GM21390 (cell line): Measurements from ENCODE around the gene RANBP9.

Experiments
- ATAC-seq: cut with Tn5 transposase; IDR thresholded peaks from one replicate; pipeline ENCODE4 v1.9.1; 2021; ENCODE audit not compliant: unreplicated experiment

Gene RANBP9

DNA sequence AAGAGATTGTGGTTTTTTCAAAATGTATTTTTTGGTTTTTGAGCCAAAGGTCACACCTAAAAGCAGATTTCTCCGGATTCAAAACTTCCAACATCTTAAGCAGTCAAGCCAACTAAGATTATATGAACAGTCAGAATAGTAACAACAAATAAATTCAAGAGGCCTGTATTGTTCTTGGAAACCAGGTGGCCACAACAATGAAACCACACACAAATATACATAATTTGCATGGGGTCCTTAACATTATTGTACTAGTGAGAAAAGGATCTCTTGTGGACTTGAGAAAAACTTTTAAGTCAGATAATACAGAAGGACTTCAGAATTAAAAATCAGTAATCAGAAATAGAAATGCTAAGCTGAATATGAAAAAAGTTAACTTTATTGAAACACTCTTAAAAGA is 55.9 kb downstream of the RANBP9 start:
- ATAC-seq = no peak

DNA sequence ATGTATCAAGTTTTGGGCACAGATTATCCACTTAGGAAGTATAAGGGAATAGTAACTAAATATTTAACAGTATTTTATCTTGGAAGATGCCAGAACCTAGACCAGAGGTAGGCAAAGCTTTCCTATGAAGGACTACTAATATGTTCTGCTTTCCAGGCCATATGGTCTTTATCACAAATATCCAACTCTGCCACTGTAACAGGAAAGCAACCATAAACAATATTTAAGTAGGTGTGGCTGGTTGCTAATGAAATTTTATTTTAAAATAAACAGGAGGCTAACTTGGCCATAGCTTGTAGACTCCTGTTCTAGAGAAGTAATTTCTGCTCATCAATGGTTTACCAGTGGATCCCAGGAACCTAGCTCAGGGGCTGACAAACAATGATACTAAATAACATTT is 57.1 kb downstream of the RANBP9 start:
- no peak for ATAC-seq

GRCh38 chr6:13653296-13653695 is 58.3 kb downstream of the RANBP9 start:
- no peak for ATAC-seq

DNA sequence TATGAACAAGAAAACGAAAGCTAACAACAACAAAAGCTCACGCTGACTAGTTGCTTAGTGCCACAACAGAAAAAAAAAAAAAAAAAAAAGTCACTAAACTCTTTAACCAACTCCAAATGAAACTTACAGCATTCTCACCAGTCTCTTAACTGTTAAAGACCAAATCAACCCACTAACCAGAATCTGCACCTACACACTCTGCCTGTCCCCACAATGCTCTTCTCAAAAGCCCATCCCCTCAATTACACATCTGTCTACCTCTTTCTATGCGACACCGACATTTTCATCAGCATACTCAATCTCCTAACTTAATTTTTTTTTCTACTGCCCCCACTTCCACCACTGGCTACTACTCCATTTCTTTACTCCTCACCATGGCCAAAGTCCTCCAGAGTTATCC is 62.2 kb downstream of the RANBP9 start:
- no peak for ATAC-seq

DNA sequence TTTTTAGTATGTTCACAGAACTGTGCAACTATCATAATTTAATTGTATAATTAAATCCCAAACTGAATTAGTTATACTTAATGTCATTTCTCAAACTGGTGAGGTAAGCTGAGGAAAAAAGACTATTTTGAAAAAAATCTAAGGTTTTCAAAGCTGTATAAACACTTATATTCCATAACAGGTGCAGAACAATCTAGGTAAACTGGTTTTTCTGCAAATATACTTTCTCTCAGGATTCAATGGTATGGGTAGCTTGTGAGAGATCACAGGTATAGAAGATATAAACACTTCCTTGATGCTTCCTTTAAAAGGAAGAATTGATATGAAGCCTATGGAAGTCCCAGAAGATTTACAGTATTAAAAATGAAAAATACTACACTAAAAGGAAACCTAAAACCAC is 62.8 kb downstream of the RANBP9 start:
- no peak for ATAC-seq

- no peak for ATAC-seq
Measured at GRCh38 chr6:13643125-13643524, 68.5 kb downstream of the RANBP9 start.

- ATAC-seq = no peak
Measured at GRCh38 chr6:13641315-13641714, 70.3 kb downstream of the RANBP9 start.

- no peak for ATAC-seq
Measured at GRCh38 chr6:13638626-13639025, 73.0 kb downstream of the RANBP9 start.

DNA sequence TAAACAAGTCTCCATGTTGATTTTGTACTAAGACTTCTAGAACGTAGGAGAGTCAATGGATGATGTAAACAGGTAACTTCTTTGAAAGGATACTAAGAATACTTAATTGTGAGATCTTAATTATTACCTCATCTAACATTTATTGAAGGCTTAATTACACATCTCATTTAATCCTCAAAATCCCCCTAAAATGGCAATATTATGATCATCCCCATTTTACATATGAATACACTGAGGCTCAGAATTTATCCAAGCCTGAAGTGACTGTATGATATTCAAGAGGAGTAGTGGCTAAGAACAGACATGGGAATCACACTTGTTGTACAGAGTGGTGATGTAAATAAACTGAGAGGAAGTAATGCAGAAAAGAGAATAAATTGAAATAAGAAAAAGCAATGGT is 73.6 kb downstream of the RANBP9 start:
- ATAC-seq = no peak

- ATAC-seq = no peak
Measured at GRCh38 chr6:13635948-13636658, 75.5 kb downstream of the RANBP9 start.

- no peak for ATAC-seq
Measured at GRCh38 chr6:13633343-13633742, 78.3 kb downstream of the RANBP9 start.

DNA sequence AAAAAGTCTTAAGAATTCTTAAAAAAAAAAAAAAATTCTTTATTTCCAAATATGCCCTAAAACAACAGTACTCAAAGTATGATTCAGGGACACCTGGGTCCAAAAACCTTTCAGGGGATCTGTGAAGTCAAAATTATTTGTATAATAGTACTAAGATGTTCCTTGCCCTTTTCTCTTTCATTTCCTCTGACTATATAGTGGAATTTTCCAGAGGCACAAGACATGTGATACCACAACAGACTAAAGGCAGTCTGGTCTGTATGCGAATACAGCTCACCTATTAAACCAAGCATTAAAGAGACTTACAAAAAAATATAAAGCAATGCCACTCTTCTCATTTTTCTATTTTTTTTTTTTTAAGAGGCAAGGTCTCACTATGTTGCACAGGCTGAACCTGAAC is 81.1 kb downstream of the RANBP9 start:
- ATAC-seq = no peak

- ATAC-seq = no peak
Measured at GRCh38 chr6:13629459-13630116, 82.0 kb downstream of the RANBP9 start.

GRCh38 chr6:13624871-13625288 is 86.8 kb downstream of the RANBP9 start:
- ATAC-seq = no peak

DNA sequence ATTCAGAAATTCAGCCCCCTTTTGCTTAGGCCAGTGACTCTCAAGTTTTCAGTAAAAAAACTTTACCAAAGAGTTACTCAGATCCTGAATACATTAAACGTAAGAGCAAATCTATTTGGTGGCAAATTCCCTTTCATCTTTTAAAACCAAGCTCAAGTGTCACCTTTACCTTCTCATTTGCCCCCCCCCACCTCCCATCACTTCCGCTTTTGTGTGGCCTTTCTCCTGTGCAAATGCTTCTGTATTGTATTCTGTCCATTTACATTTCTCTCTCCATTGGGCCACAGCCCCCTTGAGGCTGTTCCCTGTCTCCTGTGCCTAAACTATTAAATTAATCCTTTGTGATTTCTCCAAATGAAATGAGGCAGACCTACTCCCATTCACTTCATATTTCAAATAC is 94.6 kb downstream of the RANBP9 start:
- no peak for ATAC-seq

- no peak for ATAC-seq
Measured at GRCh38 chr6:13615792-13616120, 95.9 kb downstream of the RANBP9 start.

DNA sequence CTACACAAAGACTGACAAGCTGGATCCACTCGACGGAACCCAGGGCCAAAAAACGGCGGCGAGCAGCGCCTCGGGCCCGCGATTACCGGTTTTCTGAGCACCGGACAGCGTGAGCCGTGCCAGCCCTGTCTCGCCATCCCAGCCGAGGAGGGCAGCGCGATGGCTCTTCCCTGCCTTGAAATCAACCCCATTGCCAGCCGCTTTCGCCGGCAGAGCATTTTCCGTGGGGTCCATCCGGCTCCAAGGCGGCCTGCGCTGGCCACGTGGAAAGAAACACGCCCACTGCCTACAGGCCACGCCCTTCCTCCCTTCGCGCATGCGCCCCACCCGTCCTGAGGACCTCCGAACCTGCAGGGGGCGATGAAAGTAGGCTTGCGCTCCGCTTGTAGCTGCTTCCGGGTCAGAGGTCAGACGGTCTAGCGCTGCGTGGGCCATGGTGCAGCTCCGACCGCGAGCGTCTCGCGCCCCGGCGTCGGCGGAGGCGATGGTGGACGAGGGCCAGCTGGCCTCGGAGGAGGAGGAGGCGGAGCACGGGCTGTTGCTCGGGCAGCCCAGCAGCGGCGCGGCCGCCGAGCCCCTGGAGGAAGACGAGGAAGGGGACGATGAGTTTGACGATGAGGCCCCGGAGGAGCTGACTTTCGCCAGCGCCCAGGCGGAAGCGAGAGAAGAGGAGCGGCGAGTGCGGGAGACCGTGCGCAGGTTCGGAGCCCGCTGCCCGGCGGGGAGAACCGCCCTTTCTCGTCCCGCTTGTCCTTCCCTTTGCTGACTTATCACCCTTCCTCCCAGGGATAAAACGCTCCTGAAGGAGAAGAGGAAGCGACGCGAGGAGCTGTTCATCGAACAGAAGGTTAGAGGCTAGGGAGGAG is 96.5 kb downstream of the RANBP9 start, which contains the start of gene NOL7:
TSS of gene NOL7 (plus strand) at position 410 of the 866 bp plus-strand sequence. CDS start at position 434, 24 bp downstream.
- peak; percentile 84 for ATAC-seq

- peak; percentile 21 for ATAC-seq
Measured at GRCh38 chr6:13614126-13614925, 97.3 kb downstream of the RANBP9 start.

DNA sequence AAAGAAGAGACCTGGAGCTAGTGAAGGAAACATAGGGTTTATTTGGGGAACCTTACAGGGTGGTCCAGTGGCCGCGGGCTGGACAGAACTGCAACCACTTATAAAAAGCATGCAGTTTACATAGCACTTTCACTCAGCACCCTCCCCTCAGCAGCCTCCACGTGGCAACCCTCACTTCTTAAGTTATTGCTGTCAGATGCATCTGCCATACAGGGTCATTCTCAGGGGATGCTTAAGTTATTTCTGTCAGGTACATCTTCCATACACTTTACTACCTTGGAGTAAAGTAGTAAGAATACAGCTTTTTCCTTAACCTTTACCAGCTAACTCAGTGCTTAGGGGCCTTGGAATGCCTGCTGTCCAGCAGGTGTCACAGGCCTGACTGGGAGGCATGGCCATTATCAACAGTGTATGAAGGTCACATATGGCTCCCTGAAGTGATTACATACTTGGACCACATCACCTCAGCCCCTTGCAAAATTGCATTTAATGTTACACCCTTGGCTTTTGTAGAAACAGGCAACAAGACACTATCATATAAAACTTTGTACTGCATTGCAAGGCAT is 98.5 kb downstream of the RANBP9 start:
- ATAC-seq = no peak

DNA sequence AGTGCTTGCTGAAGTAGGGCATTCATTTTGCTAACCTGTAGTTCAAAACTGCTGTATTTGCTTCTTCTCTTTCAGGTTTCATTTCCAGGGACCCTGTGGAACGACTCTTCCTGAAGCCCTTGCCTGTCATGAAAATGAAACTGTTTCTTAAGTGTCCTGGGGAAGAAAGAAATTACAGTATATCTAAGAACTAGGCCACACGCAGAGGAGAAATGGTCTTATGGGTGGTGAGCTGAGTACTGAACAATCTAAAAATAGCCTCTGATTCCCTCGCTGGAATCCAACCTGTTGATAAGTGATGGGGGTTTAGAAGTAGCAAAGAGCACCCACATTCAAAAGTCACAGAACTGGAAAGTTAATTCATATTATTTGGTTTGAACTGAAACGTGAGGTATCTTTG is 99.9 kb downstream of the RANBP9 start:
- no peak for ATAC-seq

DNA sequence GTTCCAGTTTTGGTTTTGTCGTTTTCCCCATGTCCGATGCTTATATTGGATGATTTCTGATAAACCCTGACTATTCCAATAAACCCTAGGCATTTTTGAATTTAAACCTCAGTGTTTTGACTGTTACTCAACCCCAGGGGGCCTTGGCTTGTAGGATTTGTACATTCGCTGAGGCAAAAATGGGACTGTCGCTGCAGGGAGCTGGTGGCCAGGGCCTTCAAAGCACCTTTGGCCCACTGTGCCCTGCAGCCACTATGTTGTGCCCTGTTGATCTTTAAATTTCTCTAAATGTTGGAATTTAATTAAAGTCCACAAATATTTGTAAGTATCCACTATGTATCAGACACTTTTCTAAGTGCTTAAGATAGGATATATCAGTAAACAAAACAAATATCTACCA is 106.0 kb downstream of the RANBP9 start:
- ATAC-seq = no peak
